GM19351 (cell line): Measurements from ENCODE around the gene COX20.

Experiments
- ATAC-seq: cut with Tn5 transposase; IDR thresholded peaks from one replicate; pipeline ENCODE4 v1.9.1; 2021; ENCODE audit warnings: mild to moderate bottlenecking, moderate library complexity; ENCODE audit not compliant: unreplicated experiment

COX20 gene

GRCh38 chr1:244869950-244870349 lies 34.5 kb downstream of the COX20 start:
- no peak for ATAC-seq

DNA sequence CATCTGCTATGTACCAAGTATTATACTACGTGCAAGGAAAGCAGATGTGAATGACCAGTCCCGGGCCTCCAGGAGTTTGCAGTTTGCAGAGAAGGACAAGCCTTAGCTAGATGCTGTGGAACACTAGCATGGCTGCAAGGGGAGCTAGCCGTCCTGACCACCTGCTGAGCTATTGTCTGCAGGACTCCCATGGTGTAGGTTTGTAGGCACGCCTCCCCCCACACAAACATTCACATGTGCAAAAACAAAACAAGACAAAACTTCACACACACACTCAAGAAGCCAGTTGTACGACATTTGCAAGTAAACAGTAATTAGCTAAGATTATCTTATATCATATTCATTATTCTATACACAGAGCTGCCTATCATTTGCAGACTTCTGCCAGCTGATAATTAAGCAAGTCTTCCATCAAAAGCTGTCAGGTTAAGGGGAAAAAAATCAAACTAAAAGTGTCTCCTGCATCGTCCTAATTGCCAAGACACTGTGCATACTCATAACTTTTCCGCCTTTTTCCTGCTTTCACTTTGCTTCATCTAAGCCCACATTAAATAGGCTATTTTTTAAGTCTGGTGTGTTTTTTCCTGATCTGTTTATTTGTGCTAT lies 39.6 kb downstream of the COX20 start:
- ATAC-seq: no peak

DNA sequence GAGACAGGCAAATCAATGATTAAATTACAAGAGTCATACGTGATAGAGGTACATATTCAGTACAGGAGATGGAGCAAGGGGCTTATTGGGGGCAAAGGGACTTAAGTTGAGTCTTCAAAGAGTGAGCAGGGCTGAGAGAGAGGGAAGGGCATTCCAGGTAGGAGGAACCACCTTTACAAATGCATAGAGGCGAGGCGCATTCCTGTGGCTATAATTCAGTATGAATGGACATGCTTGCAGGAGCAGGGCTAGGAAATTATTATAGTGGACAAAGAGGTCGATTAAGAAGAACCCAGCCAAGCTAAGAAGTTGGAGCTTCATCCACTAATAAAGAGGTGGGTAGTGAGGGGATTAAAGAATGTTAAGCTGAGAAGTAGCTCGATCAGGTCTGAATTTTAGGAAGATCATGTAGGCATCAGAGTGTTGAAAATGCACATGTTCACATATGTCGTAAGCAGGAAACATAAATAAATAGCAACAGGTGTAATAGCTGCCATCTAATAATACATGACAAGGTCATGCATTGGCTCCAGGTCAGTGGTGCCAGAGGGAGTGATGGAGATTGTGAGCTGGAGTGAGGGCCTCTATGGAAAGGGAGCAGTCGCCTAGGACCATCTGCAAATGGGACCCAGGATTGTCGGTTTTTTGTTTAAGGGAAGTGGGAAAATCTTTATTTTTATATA lies 40.9 kb downstream of the COX20 start:
- ATAC-seq: no peak

GRCh38 chr1:244878681-244879080 lies 43.2 kb downstream of the COX20 start:
- no peak for ATAC-seq

DNA sequence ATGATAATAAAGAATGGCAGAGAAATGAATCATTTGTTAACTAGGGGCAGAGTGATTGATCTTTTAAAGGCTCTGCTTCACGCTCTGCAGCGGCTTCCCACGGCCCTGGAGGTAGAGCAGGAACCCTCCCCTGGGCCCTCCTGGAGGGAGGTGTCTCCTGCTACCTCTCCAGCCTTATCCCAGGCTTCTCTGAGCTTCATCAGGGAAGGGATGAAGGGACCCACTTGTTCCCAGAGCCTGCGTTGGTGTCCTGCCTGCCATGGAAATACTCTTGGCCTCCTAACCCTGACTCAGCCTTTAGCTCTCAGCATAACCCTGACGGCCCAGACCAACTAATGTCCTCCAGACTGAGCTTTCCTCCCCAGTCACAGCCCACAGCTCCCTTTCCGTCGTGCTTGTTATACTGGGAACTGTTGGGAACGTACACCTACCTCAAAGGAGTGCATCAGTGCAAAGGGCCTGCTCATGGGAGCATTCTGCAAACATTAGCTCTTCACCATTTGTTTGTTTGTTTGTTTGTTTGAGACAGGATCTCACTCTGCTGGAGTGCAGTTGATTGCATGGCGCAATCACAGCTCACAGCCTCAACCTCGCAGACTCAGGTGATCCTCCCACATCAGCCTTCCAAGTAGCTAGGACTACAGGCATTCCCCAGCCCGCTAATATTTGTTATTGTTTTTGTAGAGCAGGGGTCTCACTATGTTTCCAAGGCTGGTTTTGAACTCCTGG lies 46.3 kb downstream of the COX20 start:
- no peak for ATAC-seq

DNA sequence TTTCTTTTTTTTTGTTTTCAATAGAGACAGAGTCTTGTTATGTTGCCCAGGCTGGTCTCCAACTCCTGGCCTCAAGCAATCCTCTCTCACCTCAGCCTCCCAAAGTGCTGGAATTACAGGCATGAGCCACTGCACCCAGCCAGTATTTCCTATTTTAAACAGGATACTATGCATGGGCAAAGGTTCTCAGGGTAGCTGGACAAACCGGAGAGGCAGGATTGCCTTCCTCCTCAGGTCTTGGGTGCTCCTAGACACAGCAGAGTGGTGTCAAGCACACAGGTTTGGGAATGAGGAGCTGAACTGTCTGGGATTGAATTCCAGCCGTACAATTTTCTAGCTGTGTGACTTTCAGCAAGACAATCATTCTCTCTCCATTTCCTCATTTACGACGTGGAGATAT lies 51.8 kb downstream of the COX20 start:
- no peak for ATAC-seq

GRCh38 chr1:244893836-244894235 lies 58.4 kb downstream of the COX20 start:
- ATAC-seq: no peak
